ENCODE data around the gene ACTA1. TPM values are rescaled to one million over a fixed set of nuclear protein-coding genes. Genes with fewer than 3 reads are reported as not detected.

The ACTA1 gene
- total RNA-seq, 3 donors from 2014 or later, result 0.33 TPM; not detected in 2

DNA sequence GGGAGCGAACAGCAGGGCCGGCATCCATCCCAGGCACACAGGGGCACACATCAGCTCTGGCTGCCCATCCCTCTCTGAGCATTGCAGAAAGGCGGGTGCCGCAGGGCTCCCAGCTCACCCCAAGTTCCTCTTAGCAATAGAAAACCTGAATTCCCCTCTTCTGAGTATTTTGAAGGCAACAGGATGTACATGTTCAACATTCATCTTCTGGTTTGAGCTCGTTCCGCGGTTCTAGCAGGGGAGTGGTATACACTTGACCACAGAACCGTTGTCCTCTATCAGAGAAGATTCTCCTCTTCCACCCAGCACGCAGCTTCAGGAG, 23.6 kb downstream of the ACTA1 start:
- no peaks in the 10 kb centered on the region for H3K4me1 ChIP-seq
- H3K4me3 ChIP-seq, result no peak overlapping the region
- TF ChIP-seq, protein P1, sequence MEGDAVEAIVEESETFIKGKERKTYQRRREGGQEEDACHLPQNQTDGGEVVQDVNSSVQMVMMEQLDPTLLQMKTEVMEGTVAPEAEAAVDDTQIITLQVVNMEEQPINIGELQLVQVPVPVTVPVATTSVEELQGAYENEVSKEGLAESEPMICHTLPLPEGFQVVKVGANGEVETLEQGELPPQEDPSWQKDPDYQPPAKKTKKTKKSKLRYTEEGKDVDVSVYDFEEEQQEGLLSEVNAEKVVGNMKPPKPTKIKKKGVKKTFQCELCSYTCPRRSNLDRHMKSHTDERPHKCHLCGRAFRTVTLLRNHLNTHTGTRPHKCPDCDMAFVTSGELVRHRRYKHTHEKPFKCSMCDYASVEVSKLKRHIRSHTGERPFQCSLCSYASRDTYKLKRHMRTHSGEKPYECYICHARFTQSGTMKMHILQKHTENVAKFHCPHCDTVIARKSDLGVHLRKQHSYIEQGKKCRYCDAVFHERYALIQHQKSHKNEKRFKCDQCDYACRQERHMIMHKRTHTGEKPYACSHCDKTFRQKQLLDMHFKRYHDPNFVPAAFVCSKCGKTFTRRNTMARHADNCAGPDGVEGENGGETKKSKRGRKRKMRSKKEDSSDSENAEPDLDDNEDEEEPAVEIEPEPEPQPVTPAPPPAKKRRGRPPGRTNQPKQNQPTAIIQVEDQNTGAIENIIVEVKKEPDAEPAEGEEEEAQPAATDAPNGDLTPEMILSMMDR (IDR thresholded peaks at IDR 0.05), result no peak
- TF ChIP-seq POLR2AphosphoS5 (IDR thresholded peaks at IDR 0.05) (no peak), POLR2A (IDR thresholded peaks at IDR 0.05) (no peak)
- H3K36me3 ChIP-seq, result no peaks in the 10 kb centered on the region
- no peak for DNase-seq (ENCODE audit: low spot score in 2 of 2)
- intact Hi-C loops (cut with DNase I; ENCODE audit: low total_unique reads), result no loop called here
- no peak overlapping the region for H3K27ac ChIP-seq
- H3K27me3 ChIP-seq, result peaks cover 0 to 43% of the 10 kb centered on the region in 2 donors
- no peaks in the 10 kb centered on the region for H3K9me3 ChIP-seq

DNA sequence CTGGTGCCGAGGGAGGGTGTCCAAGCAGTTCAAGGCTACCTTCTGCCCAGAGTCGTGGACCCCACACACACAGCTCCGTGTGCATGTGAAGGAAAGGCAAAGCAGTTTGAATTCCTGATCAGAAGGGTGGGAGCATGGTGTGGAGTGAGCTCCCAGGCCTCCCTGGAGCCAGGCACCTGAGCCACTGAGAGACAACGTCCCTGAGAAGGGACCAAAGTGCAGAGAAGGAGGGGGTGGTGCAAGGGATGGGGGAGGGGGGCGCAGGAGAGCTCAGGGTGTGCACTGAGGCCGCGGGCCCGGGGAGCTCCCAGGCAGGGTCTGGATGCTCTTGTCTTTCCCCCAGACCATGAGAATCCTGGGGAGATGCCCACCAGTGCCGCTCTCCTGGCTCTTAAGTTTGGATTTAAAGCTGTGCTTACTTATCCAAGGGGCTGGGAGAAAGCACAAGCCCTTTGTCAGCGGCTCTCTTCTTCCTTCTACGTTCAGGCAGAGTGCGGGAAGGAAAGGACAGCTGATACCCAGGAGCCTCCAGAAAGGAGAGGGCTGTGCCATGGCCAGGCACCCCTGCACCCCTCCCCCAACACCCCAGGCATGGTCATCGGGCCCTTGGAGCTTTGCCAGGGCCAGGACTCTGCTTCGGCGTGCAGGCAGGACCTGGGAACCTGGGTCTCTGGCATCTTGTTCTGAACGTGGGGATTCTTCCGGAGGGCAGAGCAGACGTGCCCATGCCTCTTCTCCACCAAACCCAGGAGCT, 24.1 kb downstream of the ACTA1 start:
- H3K4me3 ChIP-seq, result no peak overlapping the region
- no peaks in the 10 kb centered on the region for H3K36me3 ChIP-seq
- no peak for DNase-seq (ENCODE audit: low spot score in 2 of 2)
- no peaks in the 10 kb centered on the region for H3K9me3 ChIP-seq
- no peak overlapping the region for H3K27ac ChIP-seq
- H3K27me3 ChIP-seq, result peaks cover 0 to 43% of the 10 kb centered on the region in 2 donors
- TF ChIP-seq POLR2A (IDR thresholded peaks at IDR 0.05), result no peak
- TF ChIP-seq, protein P1 (IDR thresholded peaks at IDR 0.05), result no peak
- no peak for TF ChIP-seq POLR2AphosphoS5 (IDR thresholded peaks at IDR 0.05)
- H3K4me1 ChIP-seq, result no peaks in the 10 kb centered on the region
- intact Hi-C loops (cut with DNase I; ENCODE audit: low total_unique reads), result no loop called here

DNA sequence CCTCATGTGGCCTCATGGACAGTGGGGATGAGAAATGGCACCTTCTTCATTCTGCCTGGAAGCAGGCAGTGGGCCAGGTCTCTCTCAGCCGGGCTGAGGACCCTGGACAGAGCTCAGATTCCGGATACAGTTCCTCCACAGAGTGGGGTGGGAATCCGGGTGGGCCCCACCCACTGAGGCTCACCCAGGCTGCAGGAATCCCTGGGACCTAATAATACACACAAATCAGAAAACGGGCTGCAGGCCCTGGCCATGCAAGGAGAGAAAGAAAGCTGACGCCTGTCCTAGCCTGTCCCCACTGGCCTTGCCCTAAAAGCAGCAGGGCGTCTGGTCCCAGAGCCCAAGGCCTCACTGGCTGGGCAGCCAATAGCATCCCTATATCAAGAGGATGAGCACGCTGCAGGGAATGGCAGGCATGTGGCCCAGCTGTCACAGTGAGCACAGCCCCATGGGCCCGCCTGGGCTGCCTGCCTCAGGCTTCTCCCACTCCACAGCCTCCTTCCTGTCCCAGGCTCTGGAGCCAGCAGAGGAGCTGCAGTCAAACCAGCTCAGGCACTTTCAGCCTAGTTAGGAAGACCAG, 25.3 kb downstream of the ACTA1 start:
- Histone ChIP-seq H3K4me3 (no peak overlapping the region), H3K4me1 (no peaks in the 10 kb centered on the region), H3K36me3 (no peaks in the 10 kb centered on the region), H3K27ac (no peak overlapping the region), H3K27me3 (peaks cover 0 to 48% of the 10 kb centered on the region in 2 donors), H3K9me3 (no peaks in the 10 kb centered on the region)
- intact Hi-C loops (cut with DNase I; ENCODE audit: low total_unique reads), result no loop called here
- DNase-seq (ENCODE audit: low spot score in 2 of 2), result no peak
- TF ChIP-seq POLR2A (IDR thresholded peaks at IDR 0.05) (no peak), POLR2AphosphoS5 (IDR thresholded peaks at IDR 0.05) (no peak)
- TF ChIP-seq, protein P1 (IDR thresholded peaks at IDR 0.05), result no peak

DNA sequence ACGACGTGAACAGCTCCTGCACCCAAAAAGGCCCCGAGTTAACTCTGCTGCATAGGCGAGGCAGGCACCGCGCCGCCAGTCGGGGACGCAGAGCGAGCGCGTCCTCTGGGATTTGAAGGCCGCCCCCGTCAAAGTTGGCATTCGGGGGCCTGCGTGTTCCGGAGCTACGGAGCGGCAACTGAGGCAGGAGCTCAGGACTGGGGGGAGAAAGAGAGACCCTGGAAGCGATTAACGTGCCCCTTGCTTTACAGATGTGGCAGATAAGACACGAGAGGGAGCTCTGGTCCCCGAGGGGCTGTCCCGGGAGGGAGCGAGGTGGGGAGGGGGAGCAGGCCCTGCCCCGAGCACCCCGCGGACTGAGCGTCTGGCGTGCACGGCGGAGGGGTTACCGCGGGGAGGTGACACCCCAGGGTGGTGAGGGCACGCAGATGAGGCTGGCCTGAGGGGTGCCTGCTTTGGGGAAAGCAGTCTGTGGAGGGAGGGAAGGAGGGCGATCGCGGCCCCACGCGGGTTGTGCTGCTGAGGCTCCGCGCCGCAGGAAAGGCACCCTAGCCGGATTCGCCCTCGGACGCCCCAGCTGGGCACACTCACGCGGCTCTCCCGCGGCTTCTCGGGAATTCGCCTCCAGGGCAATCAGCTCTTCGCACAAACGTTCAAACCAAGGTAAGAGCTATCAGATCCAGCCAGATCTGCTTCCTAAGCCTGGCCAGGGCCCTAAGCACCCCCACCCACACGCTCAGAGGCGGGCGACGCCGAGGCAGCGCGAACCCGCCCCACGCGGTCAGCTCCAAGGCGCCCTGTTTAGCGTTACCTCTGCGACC, 26.5 kb downstream of the ACTA1 start:
- TF ChIP-seq POLR2A (IDR thresholded peaks at IDR 0.05) (no peak), POLR2AphosphoS5 (IDR thresholded peaks at IDR 0.05) (no peak)
- TF ChIP-seq, protein P1 (IDR thresholded peaks at IDR 0.05), result no peak
- DNase-seq (ENCODE audit: low spot score in 2 of 2), result no peak
- Histone ChIP-seq H3K4me3 (peak overlapping the region; percentile 10 to 52 (median 38)), H3K4me1 (no peaks in the 10 kb centered on the region), H3K9me3 (no peaks in the 10 kb centered on the region), H3K27me3 (peaks cover 0 to 54% of the 10 kb centered on the region in 2 donors), H3K27ac (no peak overlapping the region), H3K36me3 (no peaks in the 10 kb centered on the region)
- intact Hi-C loops (cut with DNase I; ENCODE audit: low total_unique reads), result loop anchor here (1.0 kb wide), 1 partner anchor 47 kb away; no protein-coding TSS in a partner anchor
